Effector memory CD4-positive, alpha-beta T cell (primary cell): ENCODE measurements around the gene LHX4.

Experiments used
- DNase-seq, 3 donors: peaks; one replicate each; pipeline ENCODE4 v3.0.0-alpha.2; 2020
- H3K27ac ChIP-seq: 2 replicates; pipeline ENCODE4 v1.7.0; 2013; ENCODE audit warnings: mild to moderate bottlenecking, low read length, moderate library complexity; ENCODE audit not compliant: insufficient read depth, poor library complexity, severe bottlenecking
- H3K27me3 ChIP-seq: replicated peaks from 2 replicates; pipeline ENCODE4 v1.7.0; 2013; ENCODE audit warnings: mild to moderate bottlenecking, low read length; ENCODE audit not compliant: insufficient read depth, control insufficient read depth, poor library complexity, severe bottlenecking
- H3K36me3 ChIP-seq: 2 replicates; pipeline ENCODE4 v1.7.0; 2013; ENCODE audit warnings: mild to moderate bottlenecking, low read length, moderate library complexity; ENCODE audit not compliant: control insufficient read depth, insufficient read depth
- H3K4me1 ChIP-seq: 2 replicates; pipeline ENCODE4 v1.7.0; 2013; ENCODE audit warnings: low read length, mild to moderate bottlenecking; ENCODE audit not compliant: control insufficient read depth, insufficient read depth, poor library complexity, severe bottlenecking
- H3K4me3 ChIP-seq: 2 replicates; pipeline ENCODE4 v1.7.0; 2013; ENCODE audit warnings: low read length, low read depth, mild to moderate bottlenecking; ENCODE audit not compliant: insufficient read depth, poor library complexity, severe bottlenecking
- H3K9me3 ChIP-seq: 2 replicates; pipeline ENCODE4 v1.7.0; 2013; ENCODE audit warnings: mild to moderate bottlenecking, low read length, moderate library complexity; ENCODE audit not compliant: control insufficient read depth

Gene LHX4

GRCh38 chr1:180280617-180281016 is 50.6 kb downstream of the LHX4 start:
- H3K4me3 ChIP-seq, result no peak overlapping the region
- no peak overlapping the region for H3K27ac ChIP-seq
- DNase-seq, result no peak
- H3K27me3 ChIP-seq, result no peaks in the 10 kb centered on the region
- H3K36me3 ChIP-seq, result peaks cover 13% of the 10 kb centered on the region
- no peaks in the 10 kb centered on the region for H3K9me3 ChIP-seq
- H3K4me1 ChIP-seq, result no peaks in the 10 kb centered on the region

- no peaks in the 10 kb centered on the region for H3K4me1 ChIP-seq
- no peaks in the 10 kb centered on the region for H3K27me3 ChIP-seq
- H3K36me3 ChIP-seq, result peaks cover 8% of the 10 kb centered on the region
- DNase-seq, result no peak
- no peak overlapping the region for H3K4me3 ChIP-seq
- H3K9me3 ChIP-seq, result no peaks in the 10 kb centered on the region
- H3K27ac ChIP-seq, result no peak overlapping the region
Observed at GRCh38 chr1:180281490-180281889, 51.4 kb downstream of the LHX4 start.

GRCh38 chr1:180282401-180283044 is 52.5 kb downstream of the LHX4 start:
- Histone ChIP-seq H3K4me3 (no peak overlapping the region), H3K27me3 (no peaks in the 10 kb centered on the region), H3K27ac (no peak overlapping the region), H3K9me3 (no peaks in the 10 kb centered on the region), H3K4me1 (no peaks in the 10 kb centered on the region), H3K36me3 (peaks cover 8% of the 10 kb centered on the region)
- no peak for DNase-seq

GRCh38 chr1:180283098-180283497 is 53.0 kb downstream of the LHX4 start:
- no peak overlapping the region for H3K27ac ChIP-seq
- no peaks in the 10 kb centered on the region for H3K4me1 ChIP-seq
- no peak overlapping the region for H3K4me3 ChIP-seq
- no peaks in the 10 kb centered on the region for H3K27me3 ChIP-seq
- peaks cover 11% of the 10 kb centered on the region for H3K36me3 ChIP-seq
- no peaks in the 10 kb centered on the region for H3K9me3 ChIP-seq
- no peak for DNase-seq

- DNase-seq, result no peak
- Histone ChIP-seq H3K27me3 (no peaks in the 10 kb centered on the region), H3K4me1 (peaks cover 3% of the 10 kb centered on the region), H3K9me3 (no peaks in the 10 kb centered on the region), H3K4me3 (no peak overlapping the region), H3K27ac (no peak overlapping the region), H3K36me3 (peaks cover 5% of the 10 kb centered on the region)
Observed at GRCh38 chr1:180286417-180286816, 56.4 kb downstream of the LHX4 start.

GRCh38 chr1:180287988-180288705 is 58.1 kb downstream of the LHX4 start:
- Histone ChIP-seq H3K36me3 (peaks cover 5% of the 10 kb centered on the region), H3K27ac (no peak overlapping the region), H3K4me1 (peaks cover 3% of the 10 kb centered on the region), H3K9me3 (no peaks in the 10 kb centered on the region), H3K4me3 (no peak overlapping the region), H3K27me3 (no peaks in the 10 kb centered on the region)
- DNase-seq, result no peak

GRCh38 chr1:180288940-180289339 is 58.9 kb downstream of the LHX4 start:
- Histone ChIP-seq H3K36me3 (peaks cover 5% of the 10 kb centered on the region), H3K27me3 (no peaks in the 10 kb centered on the region), H3K4me1 (peaks cover 3% of the 10 kb centered on the region), H3K4me3 (no peak overlapping the region), H3K27ac (no peak overlapping the region), H3K9me3 (no peaks in the 10 kb centered on the region)
- DNase-seq, result no peak

- H3K4me1 ChIP-seq, result peaks cover 3% of the 10 kb centered on the region
- no peak overlapping the region for H3K27ac ChIP-seq
- peaks cover 5% of the 10 kb centered on the region for H3K36me3 ChIP-seq
- H3K9me3 ChIP-seq, result no peaks in the 10 kb centered on the region
- H3K4me3 ChIP-seq, result no peak overlapping the region
- no peak for DNase-seq
- H3K27me3 ChIP-seq, result no peaks in the 10 kb centered on the region
Observed at GRCh38 chr1:180290265-180291001, 60.4 kb downstream of the LHX4 start.

GRCh38 chr1:180291004-180291403 is 60.9 kb downstream of the LHX4 start:
- Histone ChIP-seq H3K4me1 (peaks cover 3% of the 10 kb centered on the region), H3K27ac (no peak overlapping the region), H3K36me3 (peaks cover 5% of the 10 kb centered on the region), H3K9me3 (no peaks in the 10 kb centered on the region), H3K4me3 (no peak overlapping the region), H3K27me3 (no peaks in the 10 kb centered on the region)
- no peak for DNase-seq

- Histone ChIP-seq H3K27ac (no peak overlapping the region), H3K4me3 (no peak overlapping the region), H3K27me3 (no peaks in the 10 kb centered on the region), H3K9me3 (no peaks in the 10 kb centered on the region), H3K36me3 (no peaks in the 10 kb centered on the region), H3K4me1 (peaks cover 3% of the 10 kb centered on the region)
- DNase-seq, result no peak
Observed at GRCh38 chr1:180294711-180295110, 64.6 kb downstream of the LHX4 start.
